Activated T-cell treated with anti-CD3 and anti-CD28 coated beads for 48 hours (primary cell): Measurements from ENCODE around the gene FBXL16.

Experiments used
- DNase-seq: peaks from one replicate; pipeline ENCODE4 v3.0.0-alpha.2; 2020; ENCODE audit warnings: low read depth

The FBXL16 gene

GRCh38 chr16:689175-689897 lies 16.3 kb downstream of the FBXL16 start:
- DNase-seq: no peak

- DNase-seq: no peak
These were observed 18.1 kb downstream of the FBXL16 start for GRCh38 chr16:687499-687898.

- DNase-seq: no peak
These were observed 18.9 kb downstream of the FBXL16 start for GRCh38 chr16:686459-687260.

- no peak for DNase-seq
These were observed 19.6 kb downstream of the FBXL16 start for GRCh38 chr16:685967-686366.

- no peak for DNase-seq
These were observed 20.5 kb downstream of the FBXL16 start for GRCh38 chr16:684961-685696.

GRCh38 chr16:684071-684794 lies 21.4 kb downstream of the FBXL16 start, which contains the start of gene JMJD8:
Gene JMJD8, minus strand, starts transcription at chr16:684334. Its CDS starts 15 bp downstream, at chr16:684319.
- peak; percentile 97 for DNase-seq

GRCh38 chr16:683396-684070 lies 22.1 kb downstream of the FBXL16 start:
- no peak for DNase-seq

GRCh38 chr16:682493-683395 lies 22.9 kb downstream of the FBXL16 start:
- DNase-seq: no peak

GRCh38 chr16:681746-682427 lies 23.7 kb downstream of the FBXL16 start:
- DNase-seq: no peak

GRCh38 chr16:680967-681745 lies 24.4 kb downstream of the FBXL16 start:
- DNase-seq: no peak

GRCh38 chr16:680625-680945 lies 25.0 kb downstream of the FBXL16 start:
- DNase-seq: no peak

- peak; percentile 90 for DNase-seq
These were observed 25.6 kb downstream of the FBXL16 start, which contains the start of gene STUB1 for GRCh38 chr16:679814-680624. Gene STUB1, plus strand, starts transcription at chr16:680410. Its CDS starts 116 bp downstream, at chr16:680526.

GRCh38 chr16:678858-679813 lies 26.5 kb downstream of the FBXL16 start:
- peak; percentile 64 for DNase-seq

GRCh38 chr16:678209-678857 lies 27.3 kb downstream of the FBXL16 start:
- DNase-seq: no peak

GRCh38 chr16:677316-678190 lies 28.0 kb downstream of the FBXL16 start:
- no peak for DNase-seq
